PC-9 (cell line): ENCODE results near the gene MGLL. TPM values are rescaled to one million over a fixed set of nuclear protein-coding genes. Genes with fewer than 3 reads are reported as not detected.
A peak's percentile ranks its signal among the peaks of the same experiment; 100 is the strongest.

Experiments
- BruUV-seq: library from RNA; stranded (reverse); fragments of 400-500 nt; replicated peaks from 2 replicates; lab custom pipeline; 2021; lab: Mats Ljungman, UMichigan
- CTCF ChIA-PET: fragments of 300-600 bp; sonication (Branson Sonifier 250); formaldehyde crosslinking; loops from one replicate; lab custom pipeline; 2022; ENCODE audit warnings: antibody characterized with exemption; lab: Charles Lee
- POLR2A ChIA-PET: fragments of 300-600 bp; sonication (Branson Sonifier 250); formaldehyde crosslinking; loops from one replicate; lab custom pipeline; 2022; ENCODE audit warnings: antibody characterized with exemption; ENCODE audit not compliant: unreplicated experiment; lab: Charles Lee
- DNase-seq, 2 experiments: peaks; one replicate each; pipeline versions ENCODE4 v3.0.0 to v3.0.0-alpha.2; 2015 to 2022; ENCODE audit warnings: mixed read lengths in 1 of 2
- H2AFZ ChIP-seq: fragments of 200-600 bp; sonication (generic); 2 replicates; pipeline ENCODE4 v1.8.1; 2017; ENCODE audit warnings: antibody characterized with exemption
- H3F3A ChIP-seq: fragments of 200-600 bp; sonication (generic); 2 replicates; pipeline ENCODE4 v1.8.1; 2017; ENCODE audit warnings: antibody characterized with exemption, mild to moderate bottlenecking, low read depth; ENCODE audit not compliant: insufficient read depth
- H3K27ac ChIP-seq: fragments of 200-600 bp; sonication (generic); 2 replicates; pipeline ENCODE4 v1.6.1; 2016; ENCODE audit warnings: mixed run types
- H3K27me3 ChIP-seq: fragments of 200-600 bp; sonication (generic); 2 replicates; pipeline ENCODE4 v1.6.1; 2016; ENCODE audit warnings: low read depth, mixed run types; ENCODE audit not compliant: insufficient read depth
- H3K36me3 ChIP-seq: fragments of 200-600 bp; sonication (generic); 2 replicates; pipeline ENCODE4 v1.6.1; 2016; ENCODE audit warnings: low read depth, mixed run types
- H3K4me1 ChIP-seq: fragments of 200-600 bp; sonication (generic); replicated peaks from 2 replicates; pipeline ENCODE4 v1.6.1; 2016; ENCODE audit warnings: mixed run types; ENCODE audit not compliant: insufficient read depth
- H3K4me2 ChIP-seq: fragments of 200-600 bp; sonication (generic); 2 replicates; pipeline ENCODE4 v1.6.1; 2017; ENCODE audit warnings: mixed run types
- H3K4me3 ChIP-seq: fragments of 200-600 bp; sonication (generic); 2 replicates; pipeline ENCODE4 v1.6.1; 2016; ENCODE audit warnings: mixed run types
- H3K79me2 ChIP-seq: fragments of 200-600 bp; sonication (generic); 2 replicates; pipeline ENCODE4 v1.6.1; 2017; ENCODE audit warnings: low read depth, mixed run types
- H3K9me2 ChIP-seq: fragments of 200-600 bp; sonication (generic); 2 replicates; pipeline ENCODE4 v1.8.1; 2017; ENCODE audit warnings: mild to moderate bottlenecking; ENCODE audit not compliant: insufficient read depth
- H3K9me3 ChIP-seq: fragments of 200-600 bp; sonication (generic); 2 replicates; pipeline ENCODE4 v1.8.1; 2016; ENCODE audit warnings: low read depth; ENCODE audit not compliant: insufficient read depth
- H4K20me1 ChIP-seq: fragments of 200-600 bp; sonication (generic); 2 replicates; pipeline ENCODE4 v1.8.1; 2017; ENCODE audit not compliant: insufficient read depth
- EZH2 ChIP-seq: fragments of 200-600 bp; sonication (generic); IDR thresholded peaks from 2 replicates; pipeline ENCODE4 v1.8.0; 2017; ENCODE audit warnings: antibody characterized with exemption, low read depth
- intact Hi-C: fragments of 100-400 bp; cut with micrococcal nuclease; formaldehyde crosslinking; loops from one replicate; pipeline ENCODE4 v1.10.0; 2022; ENCODE audit not compliant: unreplicated experiment
- total RNA-seq: library from RNA; stranded (reverse); gene quantifications from 2 replicates; pipeline ENCODE4 v1.2.3, GENCODE V29; 2021
- TF ChIP-seq, protein P1 (sequence below): fragments of 200-600 bp; sonication (generic); conservative IDR thresholded peaks from 2 replicates; pipeline ENCODE4 v1.6.1; 2017; ENCODE audit warnings: mixed run types, antibody characterized with exemption, mild to moderate bottlenecking, moderate library complexity

Gene MGLL
- total RNA-seq, 1 experiment from 2014 or later = 30.7 TPM

GRCh38 chr3:127808197-127808596, 14.1 kb downstream of the MGLL start:
- H3K4me3 ChIP-seq = no peak overlapping the region
- H3K9me2 ChIP-seq = no peaks in the 10 kb centered on the region
- H3K36me3 ChIP-seq = no peaks in the 10 kb centered on the region
- no peak overlapping the region for H2AFZ ChIP-seq
- intact Hi-C loops = no loop called here
- ChIA-PET POLR2A (no interaction called here), CTCF (no interaction called here)
- DNase-seq = no peak
- peaks cover 13% of the 10 kb centered on the region; the same call in 1 of the 2 replicates for H3F3A ChIP-seq
- no peaks in the 10 kb centered on the region for H3K79me2 ChIP-seq
- peaks cover 15% of the 10 kb centered on the region for H3K4me1 ChIP-seq
- BruUV-seq = no TSS peak
- TF ChIP-seq EZH2 = no peak
- TF ChIP-seq, protein P1, sequence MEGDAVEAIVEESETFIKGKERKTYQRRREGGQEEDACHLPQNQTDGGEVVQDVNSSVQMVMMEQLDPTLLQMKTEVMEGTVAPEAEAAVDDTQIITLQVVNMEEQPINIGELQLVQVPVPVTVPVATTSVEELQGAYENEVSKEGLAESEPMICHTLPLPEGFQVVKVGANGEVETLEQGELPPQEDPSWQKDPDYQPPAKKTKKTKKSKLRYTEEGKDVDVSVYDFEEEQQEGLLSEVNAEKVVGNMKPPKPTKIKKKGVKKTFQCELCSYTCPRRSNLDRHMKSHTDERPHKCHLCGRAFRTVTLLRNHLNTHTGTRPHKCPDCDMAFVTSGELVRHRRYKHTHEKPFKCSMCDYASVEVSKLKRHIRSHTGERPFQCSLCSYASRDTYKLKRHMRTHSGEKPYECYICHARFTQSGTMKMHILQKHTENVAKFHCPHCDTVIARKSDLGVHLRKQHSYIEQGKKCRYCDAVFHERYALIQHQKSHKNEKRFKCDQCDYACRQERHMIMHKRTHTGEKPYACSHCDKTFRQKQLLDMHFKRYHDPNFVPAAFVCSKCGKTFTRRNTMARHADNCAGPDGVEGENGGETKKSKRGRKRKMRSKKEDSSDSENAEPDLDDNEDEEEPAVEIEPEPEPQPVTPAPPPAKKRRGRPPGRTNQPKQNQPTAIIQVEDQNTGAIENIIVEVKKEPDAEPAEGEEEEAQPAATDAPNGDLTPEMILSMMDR = no peak
- no peaks in the 10 kb centered on the region for H3K27me3 ChIP-seq
- H4K20me1 ChIP-seq = no peaks in the 10 kb centered on the region
- H3K9me3 ChIP-seq = no peaks in the 10 kb centered on the region
- no peak overlapping the region for H3K4me2 ChIP-seq
- no peak overlapping the region for H3K27ac ChIP-seq

GRCh38 chr3:127805026-127805753, 17.1 kb downstream of the MGLL start:
- Histone ChIP-seq H4K20me1 (no peaks in the 10 kb centered on the region), H3K4me1 (peaks cover 25% of the 10 kb centered on the region), H3F3A (peaks cover 26% of the 10 kb centered on the region), H3K9me3 (no peaks in the 10 kb centered on the region), H2AFZ (no peak overlapping the region), H3K27ac (0 out of 2 replicates have a peak overlapping the region, but pooled peaks have one; percentile 63), H3K9me2 (no peaks in the 10 kb centered on the region), H3K27me3 (no peaks in the 10 kb centered on the region), H3K4me3 (no peak overlapping the region), H3K36me3 (no peaks in the 10 kb centered on the region), H3K4me2 (no peak overlapping the region), H3K79me2 (no peaks in the 10 kb centered on the region)
- ChIA-PET CTCF (interaction anchor here (0.7 kb wide), 1 partner anchor 57 kb away, joined by 3 read pairs; no protein-coding TSS in a partner anchor), POLR2A (interaction anchor here (0.6 kb wide), 1 partner anchor 77 kb away, joined by 5 read pairs; no protein-coding TSS in a partner anchor)
- no TSS peak for BruUV-seq
- TF ChIP-seq, protein P1 = no peak
- no peak for TF ChIP-seq EZH2
- no peak for DNase-seq
- intact Hi-C loops = no loop called here

- Histone ChIP-seq H3K9me3 (no peaks in the 10 kb centered on the region), H2AFZ (no peak overlapping the region), H3K4me1 (peaks cover 36% of the 10 kb centered on the region), H3K27ac (peak overlapping the region; percentile 63), H3K4me2 (peak overlapping the region; percentile 39; the same call in 1 of the 2 replicates), H3K36me3 (no peaks in the 10 kb centered on the region), H3K79me2 (no peaks in the 10 kb centered on the region), H4K20me1 (no peaks in the 10 kb centered on the region), H3K9me2 (no peaks in the 10 kb centered on the region), H3K27me3 (no peaks in the 10 kb centered on the region), H3F3A (peaks cover 36% of the 10 kb centered on the region), H3K4me3 (no peak overlapping the region)
- DNase-seq = no peak
- TF ChIP-seq EZH2 = no peak
- TF ChIP-seq, protein P1 = no peak
- intact Hi-C loops = no loop called here
- CTCF ChIA-PET = interaction anchor here (0.7 to 0.8 kb wide), 2 partner anchors 36 to 158 kb away, joined by 3 read pairs; no protein-coding TSS in a partner anchor
- POLR2A ChIA-PET = interaction anchor here (0.6 kb wide), 1 partner anchor 78 kb away, joined by 5 read pairs; no protein-coding TSS in a partner anchor
- BruUV-seq = TSS peak; percentile 57
Measured at GRCh38 chr3:127804141-127804540, 18.2 kb downstream of the MGLL start.
